Hepatocyte (in vitro differentiated cells): Measurements from ENCODE around the gene LDLRAD3.

Experiments
- EZH2 ChIP-seq: fragments of 200-600 bp; sonication (generic); IDR thresholded peaks from 2 replicates; pipeline ENCODE4 v1.6.1; 2016; ENCODE audit warnings: antibody characterized with exemption, mild to moderate bottlenecking, borderline replicate concordance
- EZH2phosphoT487 ChIP-seq: fragments of 200-600 bp; sonication (generic); IDR thresholded peaks from one replicate; pipeline ENCODE4 v1.6.1; 2018; ENCODE audit warnings: antibody characterized with exemption, mild to moderate bottlenecking, low read depth, moderate library complexity; ENCODE audit not compliant: unreplicated experiment, severe bottlenecking
- TF ChIP-seq, protein P1 (sequence below): fragments of 200-600 bp; sonication (generic); IDR thresholded peaks from 2 replicates; pipeline ENCODE4 v1.5.1; 2016; ENCODE audit warnings: antibody characterized with exemption, mild to moderate bottlenecking; ENCODE audit not compliant: poor library complexity

DNA sequence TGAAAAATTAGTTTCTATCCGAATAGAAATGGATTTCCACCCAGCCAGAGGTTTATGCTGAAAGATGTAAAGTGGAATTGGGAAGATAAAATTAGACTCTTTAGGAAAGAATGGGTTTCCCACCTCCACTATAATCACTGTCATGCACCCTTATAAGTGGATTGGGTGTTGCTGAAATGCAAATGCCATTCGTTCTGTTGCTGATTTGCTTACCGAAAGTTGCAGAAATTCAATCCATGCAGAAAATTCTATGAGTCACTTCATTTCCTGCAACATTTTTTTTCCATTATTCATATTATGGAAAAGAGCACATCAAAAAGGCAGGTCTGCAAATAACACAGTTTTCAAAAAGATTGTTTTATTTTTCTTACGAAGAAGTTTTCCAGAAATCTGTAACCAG is 65.6 kb downstream of the LDLRAD3 start:
- TF ChIP-seq, protein P1, sequence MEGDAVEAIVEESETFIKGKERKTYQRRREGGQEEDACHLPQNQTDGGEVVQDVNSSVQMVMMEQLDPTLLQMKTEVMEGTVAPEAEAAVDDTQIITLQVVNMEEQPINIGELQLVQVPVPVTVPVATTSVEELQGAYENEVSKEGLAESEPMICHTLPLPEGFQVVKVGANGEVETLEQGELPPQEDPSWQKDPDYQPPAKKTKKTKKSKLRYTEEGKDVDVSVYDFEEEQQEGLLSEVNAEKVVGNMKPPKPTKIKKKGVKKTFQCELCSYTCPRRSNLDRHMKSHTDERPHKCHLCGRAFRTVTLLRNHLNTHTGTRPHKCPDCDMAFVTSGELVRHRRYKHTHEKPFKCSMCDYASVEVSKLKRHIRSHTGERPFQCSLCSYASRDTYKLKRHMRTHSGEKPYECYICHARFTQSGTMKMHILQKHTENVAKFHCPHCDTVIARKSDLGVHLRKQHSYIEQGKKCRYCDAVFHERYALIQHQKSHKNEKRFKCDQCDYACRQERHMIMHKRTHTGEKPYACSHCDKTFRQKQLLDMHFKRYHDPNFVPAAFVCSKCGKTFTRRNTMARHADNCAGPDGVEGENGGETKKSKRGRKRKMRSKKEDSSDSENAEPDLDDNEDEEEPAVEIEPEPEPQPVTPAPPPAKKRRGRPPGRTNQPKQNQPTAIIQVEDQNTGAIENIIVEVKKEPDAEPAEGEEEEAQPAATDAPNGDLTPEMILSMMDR: no peak
- TF ChIP-seq EZH2: no peak
- TF ChIP-seq EZH2phosphoT487: no peak
